HuH-7.5 (cell line): Measurements from ENCODE around the gene DUOXA2.

Experiments
- DNase-seq: peaks from one replicate; pipeline ENCODE4 v3.0.0; 2011; ENCODE audit warnings: low spot score

DUOXA2 gene

DNA sequence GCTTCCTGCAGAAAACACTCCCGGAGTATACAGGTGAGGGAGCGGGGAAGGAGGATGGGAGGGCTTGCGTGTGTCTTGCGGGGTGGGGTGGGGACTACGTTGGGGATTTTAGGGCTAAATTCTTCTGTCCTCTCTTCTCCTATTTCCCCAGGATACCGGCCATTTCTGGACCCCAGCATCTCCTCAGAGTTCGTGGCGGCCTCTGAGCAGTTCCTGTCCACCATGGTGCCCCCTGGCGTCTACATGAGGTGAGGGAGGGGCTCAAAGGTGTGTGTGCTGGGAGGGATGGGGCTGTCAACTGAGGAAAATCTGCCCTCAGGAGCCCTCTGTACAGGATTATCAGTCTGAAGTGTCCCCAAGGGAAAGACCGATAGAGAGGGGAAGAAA, 22.2 kb downstream of the DUOXA2 start:
- DNase-seq, result no peak

DNA sequence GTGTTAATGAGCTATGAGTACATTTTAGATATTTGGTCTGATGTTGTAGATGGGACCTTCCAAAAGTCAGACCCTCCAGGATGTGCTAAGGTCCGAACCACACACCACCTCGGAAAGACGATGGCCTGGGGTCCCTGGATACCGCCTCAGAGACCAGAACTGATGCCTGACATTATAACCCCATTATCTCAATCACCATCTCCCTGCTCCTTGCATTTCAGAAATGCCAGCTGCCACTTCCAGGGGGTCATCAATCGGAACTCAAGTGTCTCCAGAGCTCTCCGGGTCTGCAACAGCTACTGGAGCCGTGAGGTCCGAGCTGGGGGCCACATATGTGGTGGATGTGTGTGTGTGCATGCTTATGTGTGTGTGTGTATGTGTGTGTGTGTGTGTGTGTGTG, 23.6 kb downstream of the DUOXA2 start:
- DNase-seq, result no peak

DNA sequence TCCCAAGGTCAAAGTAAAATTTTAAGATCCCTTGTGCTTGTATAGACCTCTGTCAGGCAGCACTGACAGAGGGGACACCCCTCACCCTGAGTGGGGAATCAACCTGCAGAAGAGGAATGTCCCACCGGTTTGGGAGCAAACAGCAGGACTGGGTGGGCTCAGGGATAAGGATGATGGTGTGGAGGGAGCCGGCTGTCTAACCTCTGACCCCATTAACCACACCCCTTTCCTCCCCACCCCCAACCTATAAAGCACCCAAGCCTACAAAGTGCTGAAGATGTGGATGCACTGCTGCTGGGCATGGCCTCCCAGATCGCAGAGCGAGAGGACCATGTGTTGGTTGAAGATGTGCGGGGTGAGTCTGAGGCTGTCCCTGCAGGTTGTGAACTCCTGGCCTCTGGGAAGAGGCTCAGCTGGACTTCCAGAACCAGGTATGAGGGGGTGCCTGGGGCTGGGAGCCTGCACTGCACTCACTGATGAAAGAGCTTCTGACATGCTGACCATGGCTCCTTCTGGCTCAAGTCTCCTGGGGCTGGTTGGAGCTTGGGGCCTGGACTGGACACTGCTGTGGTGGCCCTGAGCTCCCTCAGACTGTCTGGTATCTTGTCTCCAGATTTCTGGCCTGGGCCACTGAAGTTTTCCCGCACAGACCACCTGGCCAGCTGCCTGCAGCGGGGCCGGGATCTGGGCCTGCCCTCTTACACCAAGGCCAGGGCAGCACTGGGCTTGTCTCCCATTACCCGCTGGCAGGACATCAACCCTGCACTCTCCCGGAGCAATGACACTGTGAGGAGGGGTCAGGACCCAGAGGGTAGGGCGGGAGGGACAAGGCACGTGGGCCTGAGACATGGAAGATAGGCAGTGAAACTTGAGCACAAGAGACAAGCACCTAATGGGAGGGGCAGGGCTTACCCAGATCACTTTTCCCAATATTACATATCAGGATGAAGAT, 25.0 kb downstream of the DUOXA2 start:
- DNase-seq, result no peak

DNA sequence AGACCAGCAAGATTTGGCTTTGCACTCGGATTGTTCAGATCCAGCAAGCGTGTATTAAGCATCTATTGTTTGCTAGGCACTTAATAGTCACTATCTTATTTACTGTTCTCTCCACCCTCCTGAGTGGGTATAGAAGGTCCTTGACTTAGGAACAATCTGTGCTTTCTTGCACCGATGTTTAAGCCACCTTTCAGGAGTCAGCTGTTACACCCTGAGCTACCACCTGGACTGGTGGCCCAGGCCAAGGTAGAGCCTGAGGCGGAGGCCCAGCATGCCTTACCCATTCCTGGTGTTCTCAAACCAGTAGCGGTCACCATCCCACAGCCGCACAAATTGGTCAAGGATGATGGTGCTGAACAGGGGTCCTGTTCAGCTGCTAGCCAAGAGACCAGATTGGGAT, 25.6 kb downstream of the DUOXA2 start:
- DNase-seq, result no peak

DNA sequence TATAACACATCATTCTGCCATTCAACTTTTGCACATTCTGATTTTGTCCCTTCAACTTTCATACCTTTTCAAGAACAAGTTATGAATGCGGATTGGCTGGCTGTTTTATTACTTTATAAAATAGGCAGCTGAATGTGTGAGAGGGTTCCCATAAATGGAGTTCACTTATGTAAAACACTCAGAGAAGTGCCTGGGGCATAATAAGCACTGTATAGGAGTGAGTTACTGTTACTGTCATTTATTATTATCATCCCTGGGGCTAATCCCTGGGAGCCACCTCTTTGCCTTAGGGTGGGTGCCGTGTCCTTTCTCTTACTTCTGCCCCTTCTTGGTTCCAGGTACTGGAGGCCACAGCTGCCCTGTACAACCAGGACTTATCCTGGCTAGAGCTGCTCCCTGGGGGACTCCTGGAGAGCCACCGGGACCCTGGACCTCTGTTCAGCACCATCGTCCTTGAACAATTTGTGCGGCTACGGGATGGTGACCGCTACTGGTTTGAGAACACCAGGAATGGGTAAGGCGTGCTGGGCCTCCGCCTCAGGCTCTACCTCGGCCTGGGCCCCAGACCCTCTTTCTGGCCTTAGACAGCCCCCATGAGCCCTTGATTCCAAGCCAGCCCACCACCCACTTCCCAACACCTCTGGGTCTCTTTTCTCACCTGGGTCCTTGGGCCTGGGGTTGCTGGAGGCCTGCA, 26.6 kb downstream of the DUOXA2 start:
- no peak for DNase-seq

DNA sequence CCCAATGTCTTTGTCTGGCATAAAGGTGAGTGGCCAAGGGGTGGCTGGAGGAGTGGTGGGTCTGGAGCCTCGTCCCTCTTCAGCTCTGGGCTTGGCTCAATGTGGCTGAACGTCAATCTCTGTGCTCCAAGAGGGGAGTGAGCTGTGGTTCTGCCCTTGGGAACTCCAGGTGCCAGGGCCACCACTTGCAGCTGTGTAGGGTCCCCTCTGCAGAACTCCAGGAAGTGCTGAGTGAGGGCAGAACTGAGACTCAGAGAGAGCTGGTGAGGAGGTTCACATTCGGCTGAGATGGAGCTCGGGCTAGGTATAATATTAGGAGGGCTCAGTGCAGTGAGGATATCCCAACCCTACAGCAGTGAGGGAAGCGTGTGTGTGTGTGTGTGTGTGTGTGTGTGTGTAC, 27.3 kb downstream of the DUOXA2 start:
- no peak for DNase-seq

DNA sequence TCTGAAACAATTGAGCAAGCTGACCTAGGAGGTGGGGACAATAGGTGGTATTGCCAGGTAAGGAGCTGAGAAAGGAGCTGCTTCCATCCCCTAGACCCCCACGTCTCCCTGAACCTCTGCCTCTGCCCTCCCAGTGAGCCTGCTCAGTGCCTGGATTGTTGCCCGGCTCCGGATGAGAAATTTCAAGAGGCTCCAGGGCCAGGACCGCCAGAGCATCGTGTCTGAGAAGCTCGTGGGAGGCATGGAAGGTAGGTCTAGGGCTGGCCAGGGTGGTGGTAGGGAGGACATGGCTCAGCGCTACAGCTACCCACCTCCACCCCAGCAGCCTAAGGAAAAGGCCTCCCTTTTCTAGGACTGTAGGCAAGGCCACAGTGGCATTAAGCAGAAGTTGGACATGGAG, 28.9 kb downstream of the DUOXA2 start:
- DNase-seq, result no peak

DNA sequence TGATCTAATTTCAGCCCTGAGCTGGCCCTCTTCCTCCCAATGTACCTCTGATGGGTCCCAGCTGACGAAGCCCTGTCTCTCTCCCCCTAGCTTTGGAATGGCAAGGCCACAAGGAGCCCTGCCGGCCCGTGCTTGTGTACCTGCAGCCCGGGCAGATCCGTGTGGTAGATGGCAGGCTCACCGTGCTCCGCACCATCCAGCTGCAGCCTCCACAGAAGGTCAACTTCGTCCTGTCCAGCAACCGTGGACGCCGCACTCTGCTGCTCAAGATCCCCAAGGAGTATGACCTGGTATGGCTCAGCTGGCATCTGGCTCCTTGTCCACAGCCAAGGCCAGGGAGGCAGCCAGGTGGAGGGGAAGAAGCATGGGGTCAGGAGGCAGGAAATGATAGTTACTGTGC, 29.8 kb downstream of the DUOXA2 start:
- no peak for DNase-seq

DNA sequence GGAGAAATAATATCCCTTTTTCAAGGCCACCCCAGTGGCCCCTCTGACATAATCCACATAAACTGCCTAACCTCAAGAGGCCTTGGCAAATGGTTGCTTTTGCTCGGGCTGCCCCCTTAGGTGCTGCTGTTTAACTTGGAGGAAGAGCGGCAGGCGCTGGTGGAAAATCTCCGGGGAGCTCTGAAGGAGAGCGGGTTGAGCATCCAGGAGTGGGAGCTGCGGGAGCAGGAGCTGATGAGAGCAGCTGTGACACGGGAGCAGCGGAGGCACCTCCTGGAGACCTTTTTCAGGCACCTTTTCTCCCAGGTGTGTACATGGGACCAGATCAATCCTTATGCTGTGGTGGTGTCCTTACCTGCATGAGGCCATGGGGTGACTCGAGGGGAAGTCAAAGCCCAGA, 30.6 kb downstream of the DUOXA2 start:
- no peak for DNase-seq

DNA sequence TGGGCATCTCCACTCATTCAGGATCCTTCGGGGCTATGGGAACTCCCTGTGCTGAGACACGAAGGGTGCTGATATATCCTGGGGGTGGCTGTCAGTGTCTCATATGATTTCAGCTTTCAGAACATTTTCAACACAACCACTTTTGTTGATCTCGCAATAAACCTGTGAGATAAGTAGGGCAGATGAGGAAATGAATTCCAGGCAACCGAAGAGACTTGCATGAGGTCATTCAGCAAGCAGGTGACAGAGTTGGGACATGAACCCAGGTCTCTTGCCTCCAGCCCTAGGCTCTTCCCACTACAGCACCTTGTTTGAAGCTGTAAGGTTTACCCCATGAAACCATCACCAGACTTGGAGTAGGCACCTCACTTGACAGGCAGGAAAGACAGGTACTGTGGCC, 32.3 kb downstream of the DUOXA2 start:
- DNase-seq, result no peak

DNA sequence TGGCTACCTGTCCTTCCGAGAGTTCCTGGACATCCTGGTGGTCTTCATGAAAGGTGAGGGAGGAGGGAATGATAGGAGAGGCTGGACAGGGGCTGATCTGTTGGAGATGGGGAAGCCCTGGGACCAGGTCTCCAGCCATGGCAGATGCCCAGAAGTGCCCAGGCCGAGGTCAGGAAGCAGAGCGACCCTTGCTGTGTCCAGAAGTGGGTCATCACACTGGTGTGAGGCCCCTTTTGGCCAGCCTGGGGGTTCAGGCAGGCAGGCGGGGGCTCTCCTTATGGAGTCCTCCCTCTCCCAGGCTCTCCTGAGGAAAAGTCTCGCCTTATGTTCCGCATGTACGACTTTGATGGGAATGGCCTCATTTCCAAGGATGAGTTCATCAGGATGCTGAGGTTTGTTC, 33.5 kb downstream of the DUOXA2 start:
- no peak for DNase-seq

DNA sequence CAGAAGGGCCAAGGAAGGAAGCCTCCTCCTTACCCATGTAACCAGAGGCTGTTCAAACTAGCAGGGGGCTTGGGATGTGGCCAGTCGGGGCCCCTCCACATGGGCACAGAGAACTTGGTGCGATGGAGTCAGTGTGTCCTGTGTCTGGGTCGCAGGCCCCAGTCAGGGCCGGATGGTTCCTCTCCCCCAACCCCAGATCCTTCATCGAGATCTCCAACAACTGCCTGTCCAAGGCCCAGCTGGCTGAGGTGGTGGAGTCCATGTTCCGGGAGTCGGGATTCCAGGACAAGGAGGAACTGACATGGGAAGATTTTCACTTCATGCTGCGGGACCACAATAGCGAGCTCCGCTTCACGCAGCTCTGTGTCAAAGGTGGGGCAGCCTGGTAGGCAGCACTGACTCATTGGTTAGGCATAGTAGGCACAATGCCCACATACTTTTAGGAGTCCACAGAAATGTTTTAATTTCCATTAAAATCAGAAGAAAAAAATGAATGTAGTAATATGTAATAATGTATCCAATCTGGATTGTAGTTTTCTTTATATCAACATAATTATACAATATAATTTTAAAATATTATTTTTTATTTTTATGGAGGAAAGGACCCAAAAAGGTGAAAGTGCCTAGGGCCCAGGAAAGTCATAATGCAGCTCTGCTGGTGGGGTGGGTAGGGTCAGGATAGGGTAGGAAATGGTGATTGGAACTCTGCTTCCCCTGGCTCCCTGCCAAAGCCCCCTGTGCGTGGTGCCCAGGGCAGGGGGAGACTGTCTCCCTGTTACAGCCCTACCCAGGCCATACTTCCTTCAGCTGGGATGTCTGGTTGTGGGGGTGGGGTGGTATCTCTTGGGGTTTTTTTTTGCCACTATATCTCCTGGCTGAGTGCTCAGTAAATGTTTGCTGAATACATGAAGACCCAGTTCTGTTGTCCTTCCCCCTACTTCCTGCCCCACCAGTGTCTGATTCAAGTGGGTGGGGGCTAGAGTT, 34.2 kb downstream of the DUOXA2 start:
- DNase-seq, result no peak

DNA sequence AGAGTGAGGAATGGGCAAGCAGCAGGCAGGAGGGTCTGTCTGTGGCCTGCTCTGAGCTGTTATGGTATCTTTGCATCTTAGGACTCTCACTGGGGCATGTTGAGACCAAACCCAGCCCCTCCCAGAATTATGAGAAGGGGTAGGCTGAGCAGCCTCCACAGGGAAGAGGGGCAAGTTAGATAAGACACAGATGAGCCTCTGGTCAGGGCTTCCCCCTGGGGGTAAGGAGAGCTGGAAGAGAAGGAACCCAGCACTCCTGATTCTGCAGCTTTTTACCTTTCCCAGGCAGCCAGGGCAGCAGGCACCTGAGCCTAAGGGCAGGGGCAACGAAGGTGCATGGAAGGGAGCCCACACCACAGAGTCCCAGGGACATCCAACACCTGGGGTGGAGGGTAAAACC, 34.9 kb downstream of the DUOXA2 start:
- DNase-seq, result no peak

DNA sequence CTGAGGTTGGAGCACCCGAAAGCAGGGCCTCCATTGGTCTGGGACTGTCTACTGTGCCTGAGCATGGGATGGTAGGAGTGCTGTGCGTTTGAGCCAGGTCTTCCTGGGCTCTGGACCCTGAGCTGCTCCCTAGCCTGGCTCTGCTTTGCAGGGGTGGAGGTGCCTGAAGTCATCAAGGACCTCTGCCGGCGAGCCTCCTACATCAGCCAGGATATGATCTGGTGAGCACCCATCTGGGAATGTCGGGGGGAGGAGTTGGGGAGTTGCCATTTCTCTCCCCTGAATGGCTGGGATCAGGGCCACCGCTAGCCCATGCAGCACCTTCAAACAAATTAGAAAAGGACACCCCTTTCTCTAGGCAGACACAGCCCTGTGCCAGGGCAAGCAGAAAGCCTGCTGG, 36.4 kb downstream of the DUOXA2 start:
- DNase-seq, result no peak

DNA sequence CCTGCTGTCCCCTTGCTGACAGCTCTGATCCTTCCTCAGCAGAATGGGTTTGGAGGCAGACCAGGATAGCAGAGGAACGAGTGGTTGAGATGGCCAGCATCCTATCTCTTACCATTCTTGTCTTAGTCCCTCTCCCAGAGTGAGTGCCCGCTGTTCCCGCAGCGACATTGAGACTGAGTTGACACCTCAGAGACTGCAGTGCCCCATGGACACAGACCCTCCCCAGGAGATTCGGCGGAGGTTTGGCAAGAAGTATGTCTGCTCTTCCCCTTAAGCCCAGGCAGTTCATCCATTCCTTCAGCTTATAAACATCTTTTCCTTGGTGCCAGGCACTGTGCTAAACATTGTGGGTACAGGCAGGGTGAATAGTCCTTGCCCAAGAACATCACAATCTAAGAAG, 36.9 kb downstream of the DUOXA2 start:
- no peak for DNase-seq

DNA sequence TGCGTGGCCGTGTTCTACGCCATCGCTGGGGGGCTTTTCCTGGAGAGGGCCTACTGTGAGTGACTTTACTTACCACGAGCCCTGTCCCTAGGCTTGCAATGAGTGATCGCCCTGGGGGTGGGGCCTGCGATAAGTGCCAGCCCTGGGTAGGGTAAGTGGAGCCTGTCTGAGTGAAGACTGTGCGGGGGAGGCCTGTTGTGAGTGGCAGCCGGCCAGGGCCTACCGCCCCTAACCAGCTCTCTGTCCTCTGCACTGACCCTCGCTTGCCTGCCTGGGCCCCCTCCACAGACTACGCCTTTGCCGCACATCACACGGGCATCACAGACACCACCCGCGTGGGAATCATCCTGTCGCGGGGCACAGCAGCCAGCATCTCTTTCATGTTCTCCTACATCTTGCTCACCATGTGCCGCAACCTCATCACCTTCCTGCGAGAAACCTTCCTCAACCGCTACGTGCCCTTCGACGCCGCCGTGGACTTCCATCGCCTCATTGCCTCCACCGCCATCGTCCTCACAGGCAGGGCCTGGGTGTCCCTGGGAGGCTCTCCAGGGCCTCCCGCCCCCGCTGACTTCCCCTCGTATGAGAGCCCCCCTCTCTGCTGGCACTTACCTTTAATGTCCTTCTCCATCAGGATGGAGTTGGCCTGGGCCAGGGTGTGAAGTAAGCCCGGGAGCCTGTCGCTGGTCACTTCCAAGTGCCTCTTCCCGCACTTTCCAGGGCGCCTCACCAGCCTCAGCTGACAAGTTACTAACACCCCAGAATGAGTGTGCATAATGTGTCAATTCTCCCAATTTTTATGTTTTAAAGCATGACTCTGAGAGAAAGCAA, 38.1 kb downstream of the DUOXA2 start:
- DNase-seq, result no peak

DNA sequence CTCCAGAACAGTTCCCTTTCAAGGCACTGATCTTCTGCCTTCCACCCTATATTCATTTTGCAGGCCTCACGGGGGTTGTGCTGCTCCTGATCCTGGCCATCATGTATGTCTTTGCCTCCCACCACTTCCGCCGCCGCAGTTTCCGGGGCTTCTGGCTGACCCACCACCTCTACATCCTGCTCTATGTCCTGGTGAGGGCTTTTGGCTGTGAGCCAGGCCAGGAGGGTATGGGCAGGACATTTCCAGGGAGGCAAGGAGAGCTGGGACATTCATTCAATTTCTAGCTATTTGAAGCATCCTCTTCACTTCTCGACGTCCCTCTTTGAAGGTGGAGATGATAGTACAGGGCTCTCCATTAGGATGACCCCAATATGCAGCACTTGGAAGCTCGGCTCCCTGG, 41.6 kb downstream of the DUOXA2 start:
- DNase-seq, result no peak

DNA sequence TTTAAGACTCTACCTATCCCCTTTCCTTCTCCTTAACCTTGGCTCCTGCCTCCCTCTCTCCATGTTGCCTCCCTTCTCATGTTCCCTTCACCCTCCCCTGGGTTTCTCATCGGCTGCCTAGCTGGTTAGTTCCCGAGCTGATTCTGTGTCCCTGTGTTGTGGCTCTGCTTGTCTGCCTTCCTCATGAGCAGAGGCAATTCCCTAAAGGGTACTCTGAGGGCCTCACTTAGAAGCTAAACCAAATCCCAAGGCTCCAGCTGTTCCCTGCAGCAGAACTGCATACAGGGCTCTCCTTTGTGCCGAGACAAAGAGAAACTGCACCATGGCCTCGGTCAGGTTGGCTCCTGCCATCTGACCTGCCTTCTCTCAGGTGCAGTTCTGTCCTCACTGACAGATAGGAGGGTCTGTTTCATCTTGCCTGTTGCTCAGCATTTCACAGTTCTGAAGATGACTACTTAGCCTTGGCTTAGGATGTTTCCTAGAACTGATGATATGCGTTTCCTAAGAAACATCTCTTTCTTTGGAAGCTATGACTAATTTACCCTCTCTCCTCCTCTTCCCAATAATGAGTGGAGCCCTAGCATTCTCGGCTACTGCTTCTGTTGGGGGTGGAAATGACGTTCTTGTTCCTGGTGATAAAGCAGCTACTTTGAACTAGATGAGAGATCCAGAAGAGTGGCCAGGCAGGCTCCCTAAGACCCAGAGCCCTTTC, 42.8 kb downstream of the DUOXA2 start:
- DNase-seq, result no peak

DNA sequence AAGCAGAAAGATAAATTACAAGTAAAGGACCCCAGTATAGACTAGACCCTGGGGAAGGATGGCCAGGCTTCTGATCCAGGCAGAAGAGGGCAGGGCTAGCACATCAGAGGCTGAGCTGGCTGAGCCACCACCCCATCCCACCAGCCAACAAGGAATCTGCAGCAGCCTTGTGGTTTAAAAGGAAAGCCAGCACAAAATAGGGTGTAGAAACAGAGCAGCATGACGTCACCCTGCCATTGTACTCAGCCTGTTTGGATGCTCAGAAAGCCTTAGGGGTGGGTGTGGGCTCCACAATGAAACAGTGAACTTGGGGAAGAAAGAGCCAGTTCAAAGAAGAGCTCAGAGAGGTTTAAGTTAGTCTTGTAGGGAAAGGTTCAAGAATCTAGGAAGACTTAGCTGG, 43.8 kb downstream of the DUOXA2 start:
- DNase-seq, result no peak

DNA sequence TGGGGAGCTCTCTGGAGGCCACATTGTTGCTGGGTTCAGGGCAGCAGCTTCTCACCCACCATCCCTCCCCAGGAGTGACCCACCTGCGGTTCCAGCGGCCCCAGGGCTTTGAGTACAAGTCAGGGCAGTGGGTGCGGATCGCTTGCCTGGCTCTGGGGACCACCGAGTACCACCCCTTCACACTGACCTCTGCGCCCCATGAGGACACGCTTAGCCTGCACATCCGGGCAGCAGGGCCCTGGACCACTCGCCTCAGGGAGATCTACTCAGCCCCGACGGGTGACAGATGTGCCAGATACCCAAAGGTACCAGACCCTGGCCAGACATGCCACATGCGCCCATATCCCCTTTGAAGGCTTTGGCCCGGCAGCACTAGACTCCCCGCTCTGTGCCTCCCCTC, 47.5 kb downstream of the DUOXA2 start:
- no peak for DNase-seq
